Esophagus squamous epithelium (tissue), 4 donors: Measurements from ENCODE around the gene CXCR6.

Experiments
- POLR2A ChIP-seq, 4 donors: fragments of 450-650 bp; IDR thresholded peaks; one replicate each; pipeline ENCODE4 v1.6.1; 2017; ENCODE audit warnings: antibody characterized with exemption in 4 of 4, mild to moderate bottlenecking in 4 of 4, moderate library complexity in 3 of 4
- TF ChIP-seq, protein P1 (sequence below), 6 experiments: fragments of 450-650 bp in 4 of 6; fragments of 200-600 bp in 2 of 6; sonication (generic) in 2 of 6; IDR thresholded peaks; one replicate each; pipeline ENCODE4 v1.5.1; 2016 to 2019; ENCODE audit warnings: antibody characterized with exemption in 6 of 6, mild to moderate bottlenecking in 4 of 6, moderate library complexity in 4 of 6

DNA sequence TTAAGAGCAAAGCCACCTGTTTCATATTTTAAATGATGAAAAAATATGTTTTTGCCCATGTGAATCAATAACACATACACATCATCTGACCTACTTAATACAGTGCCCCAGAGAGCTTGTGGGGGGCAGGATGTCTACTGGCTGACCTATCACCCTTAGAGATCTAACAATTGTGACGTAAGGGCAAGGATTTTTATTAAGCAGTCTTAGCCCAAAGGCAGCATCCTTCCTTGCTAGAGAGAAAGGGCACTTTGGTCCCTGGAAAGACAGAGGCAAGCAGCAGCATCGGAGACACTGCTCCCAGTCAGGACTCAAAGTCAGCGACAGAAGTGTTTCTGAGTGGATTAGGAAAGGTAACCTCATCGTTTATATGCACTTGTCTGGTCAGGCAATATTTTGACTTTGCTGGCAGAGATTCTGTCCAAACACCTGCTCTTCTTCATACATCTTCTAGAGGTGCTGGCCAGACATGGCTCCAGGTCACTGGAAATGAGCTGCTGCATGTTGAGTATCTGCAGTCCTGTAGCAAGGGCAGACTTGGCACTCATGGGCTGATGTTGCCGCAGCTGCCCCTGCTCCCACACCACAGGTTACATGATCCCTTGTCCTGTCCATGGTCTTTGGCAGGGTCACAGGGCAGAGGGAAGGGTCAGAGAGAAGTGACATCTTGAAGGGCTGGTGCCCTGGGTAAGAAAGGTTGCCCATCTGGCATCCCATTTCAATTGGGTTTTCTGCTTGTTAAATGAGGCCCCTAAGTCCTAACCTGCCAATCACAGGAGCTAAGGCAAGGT is 1.8 kb downstream of the CXCR6 start:
- TF ChIP-seq, protein P1, sequence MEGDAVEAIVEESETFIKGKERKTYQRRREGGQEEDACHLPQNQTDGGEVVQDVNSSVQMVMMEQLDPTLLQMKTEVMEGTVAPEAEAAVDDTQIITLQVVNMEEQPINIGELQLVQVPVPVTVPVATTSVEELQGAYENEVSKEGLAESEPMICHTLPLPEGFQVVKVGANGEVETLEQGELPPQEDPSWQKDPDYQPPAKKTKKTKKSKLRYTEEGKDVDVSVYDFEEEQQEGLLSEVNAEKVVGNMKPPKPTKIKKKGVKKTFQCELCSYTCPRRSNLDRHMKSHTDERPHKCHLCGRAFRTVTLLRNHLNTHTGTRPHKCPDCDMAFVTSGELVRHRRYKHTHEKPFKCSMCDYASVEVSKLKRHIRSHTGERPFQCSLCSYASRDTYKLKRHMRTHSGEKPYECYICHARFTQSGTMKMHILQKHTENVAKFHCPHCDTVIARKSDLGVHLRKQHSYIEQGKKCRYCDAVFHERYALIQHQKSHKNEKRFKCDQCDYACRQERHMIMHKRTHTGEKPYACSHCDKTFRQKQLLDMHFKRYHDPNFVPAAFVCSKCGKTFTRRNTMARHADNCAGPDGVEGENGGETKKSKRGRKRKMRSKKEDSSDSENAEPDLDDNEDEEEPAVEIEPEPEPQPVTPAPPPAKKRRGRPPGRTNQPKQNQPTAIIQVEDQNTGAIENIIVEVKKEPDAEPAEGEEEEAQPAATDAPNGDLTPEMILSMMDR (IDR thresholded peaks at IDR 0.05): no peak
- peak in 1 of 4 donors; percentile 26 for TF ChIP-seq POLR2A (IDR thresholded peaks at IDR 0.05)
